ELF-1 (cell line): Measurements from ENCODE around the gene GLDC.
A peak's percentile ranks its signal among the peaks of the same experiment; 100 is the strongest.
"Not testable (repeated sequence)": the region's sequence is repeated elsewhere in the genome, so short reads cannot be mapped to it uniquely, and the experiment has no call there.

Experiments
- DNase-seq: peaks from one replicate; pipeline ENCODE4 v3.0.0-alpha.2; 2016; ENCODE audit warnings: low read depth, low spot score

GLDC gene

GRCh38 chr9:6645355-6646292, at the start of gene GLDC:
Gene GLDC (minus strand): TSS chr9:6645729. CDS start chr9:6645499, 230 bp downstream.
- peak; percentile 98 for DNase-seq

DNA sequence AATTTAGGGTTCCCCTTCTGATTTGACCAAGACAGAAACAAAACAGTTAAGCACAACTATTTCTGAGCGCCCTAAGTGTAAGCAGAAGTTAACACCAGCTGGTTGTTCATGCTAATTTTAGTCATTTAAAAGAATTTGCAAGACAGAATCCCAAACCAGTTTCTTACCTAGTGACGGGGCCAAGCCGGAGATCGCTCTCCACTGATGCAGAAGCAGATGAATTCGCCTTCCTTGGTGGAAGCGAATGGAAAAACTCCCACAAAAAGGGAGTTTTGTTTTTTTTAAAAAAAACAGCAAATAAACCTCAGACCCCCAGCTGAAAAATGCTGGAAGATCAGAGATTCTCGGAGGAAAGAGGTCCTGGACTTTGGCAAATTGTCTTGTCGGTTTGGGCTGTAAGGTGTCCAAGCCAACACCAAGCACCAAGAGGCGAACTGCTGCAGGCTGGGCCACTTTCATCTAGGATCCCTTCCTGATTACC, 47.4 kb upstream of the GLDC start:
- peak; percentile 53 for DNase-seq

GRCh38 chr9:6692433-6692832, 46.9 kb upstream of the GLDC start:
- no peak for DNase-seq

- not testable (repeated sequence) for DNase-seq
Observed at GRCh38 chr9:6690675-6691070, 45.1 kb upstream of the GLDC start.

GRCh38 chr9:6689893-6690674, 44.6 kb upstream of the GLDC start:
- DNase-seq = no peak

GRCh38 chr9:6687180-6687579, 41.7 kb upstream of the GLDC start:
- no peak for DNase-seq

DNA sequence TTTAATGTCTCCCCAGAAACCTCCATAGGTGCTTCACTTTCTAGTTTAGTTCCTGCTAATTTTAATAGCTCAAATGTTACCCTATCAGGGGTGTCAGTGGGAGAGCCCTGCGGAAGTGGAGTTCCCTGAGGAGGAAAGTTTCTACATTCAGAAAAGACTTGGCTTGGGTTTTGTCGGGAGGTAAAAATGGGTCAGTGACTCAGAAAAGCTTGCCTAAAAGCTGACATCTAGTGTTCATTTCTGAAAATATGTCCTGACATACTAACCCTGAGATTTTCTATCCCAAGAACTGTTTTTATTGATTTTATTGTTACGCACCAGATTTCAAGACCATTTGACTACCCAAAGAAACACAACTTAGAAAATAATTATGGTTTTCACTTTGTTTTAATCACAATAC, 40.9 kb upstream of the GLDC start:
- no peak for DNase-seq

DNA sequence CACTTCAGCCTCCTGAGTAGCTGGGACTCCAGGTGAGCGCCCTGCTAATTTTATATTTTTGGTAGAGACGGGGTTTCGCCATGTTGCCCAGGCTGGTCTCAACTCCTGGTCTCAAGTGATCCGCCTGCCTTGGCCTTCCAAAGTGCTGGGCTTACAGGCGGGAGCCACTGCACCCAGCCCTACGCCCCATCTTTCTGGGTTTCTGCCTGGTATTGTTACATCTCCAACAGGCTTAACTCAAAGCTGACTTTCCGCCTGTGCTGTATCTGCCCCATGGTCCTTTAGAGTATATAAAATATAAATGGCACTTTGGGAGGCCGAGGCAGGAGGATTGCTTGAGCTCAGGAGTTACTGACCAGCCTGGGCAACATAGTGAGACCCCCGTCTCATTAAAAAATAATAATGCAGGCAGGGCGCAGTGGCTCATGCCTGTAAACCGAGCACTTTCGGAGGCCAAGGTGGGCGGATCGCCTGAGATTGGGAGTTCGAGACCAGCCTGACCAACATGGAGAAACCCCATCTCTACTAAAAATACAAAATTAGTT, 36.5 kb upstream of the GLDC start:
- DNase-seq = no peak

DNA sequence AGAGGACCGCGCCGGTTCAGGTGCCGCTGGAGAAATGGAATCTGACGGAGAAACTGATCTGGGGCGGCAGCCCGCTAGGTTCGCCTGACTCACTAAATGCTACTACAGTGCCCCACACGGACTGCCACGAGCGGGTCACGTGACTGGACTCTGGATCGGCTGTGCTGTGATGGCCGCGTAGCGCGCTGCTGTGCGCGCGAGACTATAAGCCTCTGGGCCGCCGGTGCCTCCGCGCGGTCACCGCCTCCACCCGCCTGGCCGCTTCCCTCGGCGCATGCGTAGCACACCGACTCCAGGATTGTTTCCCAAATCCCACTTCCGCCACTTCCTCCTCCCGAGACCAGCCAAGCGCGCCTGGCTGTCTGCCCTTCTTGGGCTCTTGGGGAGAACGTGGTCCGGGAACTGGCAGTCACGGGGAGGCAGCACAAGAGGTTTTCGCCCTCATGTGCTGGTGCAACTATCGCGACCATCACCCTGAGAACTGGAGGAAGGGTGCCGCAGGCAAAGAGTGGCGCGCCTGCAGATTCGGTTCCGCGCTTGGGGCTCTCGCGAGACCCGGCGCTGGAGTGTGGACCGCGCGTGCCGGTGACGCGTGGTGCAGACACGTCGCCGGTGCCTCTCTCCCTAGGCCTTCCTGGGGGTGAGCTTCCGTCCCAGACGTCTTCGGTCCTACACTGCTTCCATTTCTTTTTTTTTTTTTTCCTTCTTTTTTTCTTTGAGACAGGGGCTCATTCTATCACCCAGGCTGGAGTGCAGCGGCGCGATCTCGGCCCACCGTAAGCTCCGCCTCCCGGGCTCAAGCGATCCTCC, 35.8 kb upstream of the GLDC start:
- DNase-seq = peak; percentile 99

DNA sequence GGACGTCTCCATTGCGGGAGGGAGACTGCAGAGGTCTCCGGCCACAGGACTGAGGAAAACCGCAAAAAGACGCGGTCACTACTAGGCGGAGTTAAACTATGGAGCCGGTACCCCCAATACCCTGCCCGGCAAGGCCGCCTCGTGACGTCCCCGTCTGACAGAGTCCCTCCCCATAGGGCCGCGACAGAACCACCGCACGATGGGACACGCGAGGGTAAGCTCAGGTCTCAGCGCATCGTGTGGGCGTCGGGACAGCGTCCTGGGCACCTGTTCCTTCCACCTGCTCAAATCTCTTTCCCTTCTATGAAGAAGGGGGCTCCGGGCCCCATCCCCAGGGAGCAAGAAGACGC, 35.2 kb upstream of the GLDC start:
- DNase-seq = no peak

GRCh38 chr9:6677803-6678202, 32.3 kb upstream of the GLDC start:
- DNase-seq = no peak

- DNase-seq = no peak
Observed at GRCh38 chr9:6676254-6676921, 30.9 kb upstream of the GLDC start.

DNA sequence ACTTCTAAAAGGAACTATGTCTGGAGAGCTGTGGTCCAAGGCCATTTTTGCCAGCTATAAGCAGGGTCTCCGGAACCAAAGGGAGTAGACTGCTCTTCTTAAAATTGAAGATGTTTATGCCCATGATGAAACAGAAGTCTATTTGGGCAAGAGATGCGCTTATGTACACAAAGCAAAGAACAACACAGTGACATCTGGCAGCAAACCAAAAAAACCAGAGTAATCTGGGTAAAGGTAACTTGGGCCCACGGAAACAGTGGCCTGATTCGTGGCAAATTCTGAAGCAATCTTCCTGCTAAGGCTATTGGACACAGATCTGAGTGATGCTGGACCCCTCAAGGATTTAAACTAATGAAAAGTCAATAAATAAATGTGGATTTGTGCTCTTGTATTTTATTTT, 29.7 kb upstream of the GLDC start:
- DNase-seq = no peak

DNA sequence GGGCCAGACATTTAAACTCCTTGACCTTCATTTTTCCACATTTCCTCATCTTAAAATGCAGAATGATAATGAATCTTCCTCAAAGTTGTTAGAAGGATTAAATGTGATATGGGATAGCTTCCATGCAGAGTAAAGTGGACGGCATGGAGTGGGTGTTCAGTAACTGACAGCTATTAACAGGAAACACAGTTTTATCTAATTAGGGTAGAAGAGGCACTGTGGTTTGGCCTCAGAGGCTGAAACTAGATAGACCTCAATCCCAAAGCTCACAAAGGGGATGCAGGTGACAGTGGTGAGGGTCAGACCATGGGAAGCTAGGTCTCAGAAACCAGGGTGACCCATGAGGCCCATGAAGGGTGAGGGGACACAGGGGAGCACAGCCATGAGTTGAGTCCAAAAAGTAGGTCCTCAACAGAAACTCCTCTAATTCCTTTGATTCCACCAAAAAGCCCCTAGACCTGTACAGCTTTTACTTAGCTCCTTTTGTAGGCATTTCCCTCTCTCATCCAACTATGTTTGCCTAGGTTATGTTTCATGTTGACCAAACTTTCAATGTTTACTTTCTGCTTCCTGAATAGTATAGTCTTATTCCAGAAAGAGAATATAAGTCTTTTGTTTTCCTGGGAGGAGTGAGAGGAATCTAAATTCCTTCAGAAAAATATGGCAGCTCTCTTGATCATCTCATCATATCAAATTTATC, 27.9 kb upstream of the GLDC start:
- no peak for DNase-seq

DNA sequence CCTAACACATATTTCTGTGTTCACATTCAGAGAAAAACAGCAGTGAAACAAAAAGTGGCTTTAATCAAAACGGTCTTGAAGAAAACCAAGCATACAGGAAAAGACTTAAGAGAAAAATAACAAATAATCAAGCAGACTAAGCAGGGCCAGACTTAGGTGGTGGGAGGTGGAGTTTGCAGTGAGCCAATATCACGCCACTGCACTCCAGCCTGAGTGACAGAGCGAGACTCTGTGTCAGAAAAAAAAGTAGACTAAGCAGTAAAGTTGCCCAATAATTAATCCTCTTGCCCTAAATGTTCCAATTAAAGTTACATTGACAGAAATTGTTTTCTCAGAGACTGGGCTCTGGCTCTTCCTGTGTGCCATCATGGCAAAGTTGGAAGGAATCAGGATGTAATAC, 26.6 kb upstream of the GLDC start:
- DNase-seq = no peak

GRCh38 chr9:6671416-6671815, 25.9 kb upstream of the GLDC start:
- no peak for DNase-seq

DNA sequence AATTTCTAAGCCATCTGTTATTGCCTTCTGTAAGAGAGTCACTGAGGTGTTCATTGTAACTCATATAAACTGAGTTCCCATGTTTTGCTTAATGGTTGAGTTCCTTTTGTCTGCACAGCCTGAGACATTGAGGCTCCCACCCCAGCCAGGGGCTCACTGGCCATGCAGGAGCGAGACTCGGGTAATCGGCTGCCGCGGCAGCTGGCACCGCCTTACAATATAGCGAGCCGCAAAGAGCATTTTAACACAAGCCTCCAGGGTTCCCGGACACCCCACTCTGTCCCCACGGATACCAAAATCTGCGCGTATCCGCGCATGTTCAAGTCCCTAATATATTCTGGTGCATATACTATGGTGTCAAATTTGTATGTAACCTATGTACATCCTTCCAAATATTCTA, 24.4 kb upstream of the GLDC start:
- DNase-seq = no peak

DNA sequence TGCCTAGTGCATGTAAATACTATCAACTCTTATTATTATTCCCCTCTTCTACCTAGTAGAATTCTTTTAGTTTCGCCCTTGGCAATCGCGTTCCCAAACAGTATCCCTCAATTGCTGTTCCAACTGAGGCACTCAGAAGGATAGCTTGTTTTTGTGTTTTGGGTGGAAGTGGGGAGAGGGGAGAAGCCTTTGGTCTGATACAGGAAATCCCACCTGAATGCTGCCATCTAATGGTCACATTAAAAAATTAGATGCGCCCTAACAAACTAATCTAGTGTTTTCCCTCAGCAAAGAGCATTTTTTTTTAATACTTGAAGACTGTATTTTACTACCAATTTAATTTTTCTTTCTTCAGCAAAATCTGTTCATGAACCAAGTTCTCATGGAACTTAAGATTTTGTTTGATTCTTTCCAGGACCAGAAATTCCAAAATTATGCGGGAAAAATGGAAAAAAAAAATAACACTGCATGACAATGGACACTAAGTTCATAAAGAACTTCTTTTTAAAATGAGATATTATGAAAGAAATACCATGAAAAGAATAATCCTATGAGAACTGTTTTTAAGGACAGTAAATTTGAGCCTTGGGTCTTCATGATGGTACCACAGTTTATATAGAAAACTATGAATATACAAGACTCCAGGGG, 22.2 kb upstream of the GLDC start:
- DNase-seq = peak; percentile 23

DNA sequence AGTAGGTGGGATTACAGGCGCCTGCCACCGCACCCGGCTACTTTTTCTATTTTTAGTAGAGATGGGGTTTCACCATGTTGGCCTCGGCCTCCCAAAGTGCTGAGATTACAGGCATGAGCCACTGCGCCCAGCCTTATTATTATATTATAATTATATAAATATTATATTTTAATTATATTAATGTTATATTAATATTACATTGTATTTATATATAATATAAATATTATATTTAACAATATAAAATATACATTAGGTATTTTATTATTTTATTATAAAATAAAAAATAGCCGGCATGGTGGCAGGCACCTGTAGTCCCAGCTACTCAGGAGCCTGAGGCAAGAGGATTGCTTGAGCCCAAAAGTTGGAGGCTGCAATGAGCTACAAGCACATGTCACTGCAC, 21.6 kb upstream of the GLDC start:
- no peak for DNase-seq

- DNase-seq = no peak
Observed at GRCh38 chr9:6665628-6666027, 20.1 kb upstream of the GLDC start.
